Tibial nerve (tissue), 4 donors: Measurements from ENCODE around the gene EPS8L1.

Experiments
- EP300 ChIP-seq, 2 donors: sonication (generic); formaldehyde crosslinking; IDR thresholded peaks; one replicate each; pipeline ENCODE4 v1.6.1; 2017; ENCODE audit warnings: antibody characterized with exemption in 2 of 2, mild to moderate bottlenecking in 1 of 2
- POLR2A ChIP-seq, 2 donors: fragments of 450-650 bp; IDR thresholded peaks; one replicate each; pipeline ENCODE4 v1.6.1; 2017; ENCODE audit warnings: antibody characterized with exemption in 2 of 2, mild to moderate bottlenecking in 2 of 2, moderate library complexity in 2 of 2
- TF ChIP-seq, protein P1 (sequence below), 5 experiments: fragments of 200-600 bp in 3 of 5; fragments of 450-650 bp in 2 of 5; sonication (generic) in 3 of 5; IDR thresholded peaks; one replicate each; pipeline ENCODE4 v1.5.1; 2016 to 2019; ENCODE audit warnings: antibody characterized with exemption in 5 of 5, mild to moderate bottlenecking in 3 of 5, moderate library complexity in 2 of 5

DNA sequence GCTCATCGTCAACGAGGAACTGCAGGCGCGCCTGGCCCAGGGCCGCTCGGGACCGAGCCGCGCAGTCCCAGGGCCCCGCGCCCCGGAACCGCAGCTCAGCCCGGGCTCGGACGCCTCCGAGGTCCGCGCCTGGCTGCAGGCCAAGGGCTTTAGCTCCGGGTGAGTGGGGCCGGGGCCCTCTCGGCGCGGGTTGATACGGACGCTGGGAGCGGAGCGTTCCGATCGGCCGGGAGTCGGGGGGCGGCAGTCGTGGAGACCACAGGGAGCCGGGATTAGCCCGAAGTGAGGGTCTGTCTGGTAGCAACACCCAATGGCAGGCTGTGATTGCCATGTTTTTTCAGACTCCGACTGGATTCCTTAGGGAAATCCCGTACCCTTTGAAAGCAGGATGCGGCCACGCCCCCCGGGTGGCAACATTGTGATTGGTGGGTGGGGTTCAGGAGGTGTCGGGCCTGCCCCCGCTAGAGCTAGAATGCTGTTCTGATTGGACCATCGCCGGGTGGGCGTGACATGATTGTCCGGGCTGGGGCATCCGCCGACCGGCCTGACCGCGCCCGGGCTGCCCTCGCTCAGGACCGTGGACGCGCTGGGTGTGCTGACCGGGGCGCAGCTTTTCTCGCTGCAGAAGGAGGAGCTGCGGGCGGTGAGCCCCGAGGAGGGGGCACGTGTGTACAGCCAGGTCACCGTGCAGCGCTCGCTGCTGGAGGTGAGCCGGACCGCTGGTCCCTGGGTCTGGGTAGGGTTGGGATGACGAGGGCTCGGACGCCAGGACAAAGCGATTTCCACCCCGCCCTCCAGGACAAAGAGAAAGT is 11.3 kb downstream of the EPS8L1 start:
- TF ChIP-seq, protein P1, sequence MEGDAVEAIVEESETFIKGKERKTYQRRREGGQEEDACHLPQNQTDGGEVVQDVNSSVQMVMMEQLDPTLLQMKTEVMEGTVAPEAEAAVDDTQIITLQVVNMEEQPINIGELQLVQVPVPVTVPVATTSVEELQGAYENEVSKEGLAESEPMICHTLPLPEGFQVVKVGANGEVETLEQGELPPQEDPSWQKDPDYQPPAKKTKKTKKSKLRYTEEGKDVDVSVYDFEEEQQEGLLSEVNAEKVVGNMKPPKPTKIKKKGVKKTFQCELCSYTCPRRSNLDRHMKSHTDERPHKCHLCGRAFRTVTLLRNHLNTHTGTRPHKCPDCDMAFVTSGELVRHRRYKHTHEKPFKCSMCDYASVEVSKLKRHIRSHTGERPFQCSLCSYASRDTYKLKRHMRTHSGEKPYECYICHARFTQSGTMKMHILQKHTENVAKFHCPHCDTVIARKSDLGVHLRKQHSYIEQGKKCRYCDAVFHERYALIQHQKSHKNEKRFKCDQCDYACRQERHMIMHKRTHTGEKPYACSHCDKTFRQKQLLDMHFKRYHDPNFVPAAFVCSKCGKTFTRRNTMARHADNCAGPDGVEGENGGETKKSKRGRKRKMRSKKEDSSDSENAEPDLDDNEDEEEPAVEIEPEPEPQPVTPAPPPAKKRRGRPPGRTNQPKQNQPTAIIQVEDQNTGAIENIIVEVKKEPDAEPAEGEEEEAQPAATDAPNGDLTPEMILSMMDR (IDR thresholded peaks at IDR 0.05), result peak in 1 of 5 experiments; percentile 7
- TF ChIP-seq POLR2A (IDR thresholded peaks at IDR 0.05) (no peak), EP300 (IDR thresholded peaks at IDR 0.05) (peak in 1 of 2 donors; percentile 48)
